ENCODE results near the gene HPSE2.

The HPSE2 gene

DNA sequence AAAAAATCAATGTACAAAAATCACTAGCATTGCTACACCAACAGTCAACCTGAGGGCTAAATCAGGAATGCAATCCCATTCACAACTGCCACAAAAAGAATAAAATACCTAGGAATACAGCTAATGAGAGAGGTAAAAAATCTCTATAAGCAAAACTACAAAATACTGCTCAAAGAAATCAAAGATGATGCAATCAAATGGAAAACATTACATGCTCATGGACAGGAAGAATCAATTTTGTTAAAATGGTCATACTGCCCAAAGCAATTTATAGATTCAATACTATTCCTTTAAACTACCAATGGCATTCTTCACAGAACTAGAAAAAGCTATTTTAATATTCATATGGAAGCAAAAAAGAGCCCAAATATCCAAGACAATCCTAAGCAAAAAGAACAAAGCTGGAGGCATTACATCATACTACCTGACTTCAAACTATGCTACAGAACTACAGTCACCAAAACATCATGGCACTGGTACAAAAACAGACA, 116.3 kb downstream of the HPSE2 start:
- no peak for FAIRE-seq
- DNase-seq (ENCODE audit: insufficient read length, low spot score): no peak
- TF ChIP-seq POLR2A (IDR thresholded peaks at IDR 0.05; ENCODE audit: low read depth, low read length): no peak

DNA sequence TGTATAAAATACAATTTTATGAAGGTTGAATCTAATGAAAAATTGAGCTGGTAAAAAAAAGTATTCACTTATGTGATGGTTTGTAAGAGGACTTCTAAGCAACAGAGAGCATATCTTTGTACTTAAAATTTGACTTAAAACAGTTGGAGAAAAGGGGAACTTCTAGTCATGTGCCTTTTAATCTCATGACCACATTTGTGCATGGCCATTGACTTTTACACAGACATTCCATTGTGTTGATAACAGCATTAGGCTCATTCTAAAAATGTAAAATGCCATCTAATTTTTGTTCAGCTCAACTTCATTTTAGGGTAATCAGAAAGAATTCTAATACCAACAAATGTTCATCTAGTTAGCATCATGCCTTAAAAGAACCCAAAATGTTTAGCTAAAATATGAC, 119.9 kb downstream of the HPSE2 start:
- FAIRE-seq (no peak), DNase-seq (ENCODE audit: insufficient read length, low spot score) (no peak)
- TF ChIP-seq POLR2A (IDR thresholded peaks at IDR 0.05; ENCODE audit: low read depth, low read length): no peak

DNA sequence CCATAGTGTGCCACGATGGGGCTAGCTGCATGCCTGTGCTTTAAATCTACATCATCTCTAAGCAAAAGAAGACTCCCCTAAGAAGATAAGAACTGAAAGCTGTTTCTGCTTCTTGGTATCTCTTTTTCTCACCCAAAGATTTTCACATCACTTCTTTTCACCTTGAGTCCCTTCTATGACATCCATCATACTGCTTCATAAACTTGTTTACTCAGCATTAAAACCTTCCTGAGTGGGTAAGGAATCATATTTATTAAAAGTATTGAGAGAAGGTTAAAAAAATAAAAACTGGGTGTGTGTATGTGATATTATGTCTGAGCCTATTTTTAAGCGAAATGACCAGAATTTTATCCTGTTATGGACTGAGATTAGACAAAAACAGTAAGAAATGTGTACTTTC, 150.3 kb downstream of the HPSE2 start:
- no peak for DNase-seq (ENCODE audit: insufficient read length, low spot score)
- no peak for FAIRE-seq
- TF ChIP-seq POLR2A (IDR thresholded peaks at IDR 0.05; ENCODE audit: low read depth, low read length): no peak

DNA sequence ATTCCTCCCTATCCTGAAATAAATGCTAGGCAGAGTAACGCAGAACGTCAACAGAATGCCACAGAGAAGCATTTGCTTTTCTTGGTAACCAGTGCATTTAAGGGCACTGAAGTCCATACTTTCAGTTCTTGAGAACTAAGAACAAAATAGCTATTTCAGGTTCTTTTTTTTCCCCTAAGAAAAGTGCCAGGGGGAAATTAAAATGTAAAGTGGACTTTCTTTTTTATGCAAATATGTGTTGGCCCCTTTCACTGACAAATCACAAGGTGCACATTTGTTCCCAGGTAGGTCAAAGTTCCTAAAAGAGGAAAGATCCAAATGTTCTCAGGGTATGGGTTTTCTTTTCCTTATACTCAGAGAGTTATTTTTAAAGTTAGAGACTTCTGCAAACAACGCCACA, 151.5 kb downstream of the HPSE2 start:
- FAIRE-seq: no peak
- TF ChIP-seq POLR2A (IDR thresholded peaks at IDR 0.05; ENCODE audit: low read depth, low read length): no peak
- no peak for DNase-seq (ENCODE audit: insufficient read length, low spot score)

DNA sequence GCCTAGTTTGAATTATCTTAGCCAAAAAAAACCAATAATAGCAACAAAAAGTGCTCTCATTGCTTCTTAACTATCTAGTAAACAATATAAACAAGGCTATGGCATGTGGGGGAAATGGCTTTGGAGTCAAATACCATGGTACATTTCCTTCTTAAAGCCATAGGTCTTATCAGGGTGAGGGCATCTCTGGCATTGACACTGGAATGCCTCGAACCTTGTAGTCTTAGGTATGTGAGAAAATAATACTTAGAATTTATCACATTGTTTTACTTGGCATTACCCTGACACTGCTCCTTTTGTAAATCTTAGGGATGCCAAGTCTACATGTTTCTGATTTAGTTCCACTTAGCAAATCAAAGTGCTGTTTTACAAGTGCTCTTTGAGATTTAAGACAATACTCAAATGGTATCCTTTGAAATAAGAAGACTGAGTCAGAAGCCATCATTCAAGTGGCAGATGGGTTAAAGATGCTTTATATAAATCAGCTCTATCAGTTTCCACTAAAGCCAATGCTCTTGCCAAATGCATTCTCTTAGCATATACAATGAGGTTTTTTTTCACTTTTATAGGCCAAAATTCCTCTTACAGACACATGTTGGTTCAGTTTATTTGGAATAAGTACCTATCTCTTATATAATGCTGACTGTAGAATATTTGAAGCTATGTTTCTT, 155.2 kb downstream of the HPSE2 start:
- no peak for TF ChIP-seq POLR2A (IDR thresholded peaks at IDR 0.05; ENCODE audit: low read depth, low read length)
- FAIRE-seq (no peak), DNase-seq (ENCODE audit: insufficient read length, low spot score) (no peak)

DNA sequence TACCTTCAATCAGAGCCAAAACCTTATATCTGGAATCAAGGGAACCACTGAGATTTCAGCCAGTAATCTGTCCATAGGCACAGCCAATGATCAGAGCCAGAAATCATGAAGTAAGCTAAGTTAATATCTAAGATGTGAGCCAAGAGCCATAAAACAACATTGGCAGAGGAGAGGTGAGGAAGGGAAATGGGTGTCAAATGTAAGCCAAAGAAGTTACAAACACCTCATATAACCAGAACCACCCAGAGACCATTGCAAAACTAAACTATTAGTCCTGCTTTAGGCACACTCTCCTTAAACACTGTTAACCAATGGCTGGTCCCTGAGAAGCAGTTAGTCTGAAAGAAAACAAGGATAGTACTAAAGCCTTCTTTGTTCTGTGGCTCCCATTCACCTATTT, 173.1 kb downstream of the HPSE2 start:
- FAIRE-seq (no peak), DNase-seq (ENCODE audit: insufficient read length, low spot score) (no peak)
- no peak for TF ChIP-seq POLR2A (IDR thresholded peaks at IDR 0.05; ENCODE audit: low read depth, low read length)

DNA sequence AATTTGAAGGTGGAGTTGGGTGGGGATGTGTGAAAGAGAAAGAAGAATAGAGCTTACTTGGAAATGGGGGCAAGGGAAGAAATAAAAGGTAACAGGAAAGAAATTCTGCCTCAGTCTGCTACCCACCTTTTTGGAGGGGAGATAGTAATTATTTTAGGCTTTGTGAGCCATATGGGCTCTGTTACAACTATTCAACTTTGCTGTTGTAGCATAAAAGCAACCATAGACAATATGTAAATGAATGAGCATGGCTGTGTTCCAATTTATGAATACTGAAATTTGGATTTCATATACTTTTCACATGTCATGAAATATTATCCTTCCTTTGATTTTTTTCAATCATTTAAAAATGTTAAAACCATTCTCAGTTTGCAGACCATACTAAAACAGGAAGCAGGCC, 176.9 kb downstream of the HPSE2 start:
- no peak for TF ChIP-seq POLR2A (IDR thresholded peaks at IDR 0.05; ENCODE audit: low read depth, low read length)
- DNase-seq (ENCODE audit: insufficient read length, low spot score) (no peak), FAIRE-seq (no peak)

DNA sequence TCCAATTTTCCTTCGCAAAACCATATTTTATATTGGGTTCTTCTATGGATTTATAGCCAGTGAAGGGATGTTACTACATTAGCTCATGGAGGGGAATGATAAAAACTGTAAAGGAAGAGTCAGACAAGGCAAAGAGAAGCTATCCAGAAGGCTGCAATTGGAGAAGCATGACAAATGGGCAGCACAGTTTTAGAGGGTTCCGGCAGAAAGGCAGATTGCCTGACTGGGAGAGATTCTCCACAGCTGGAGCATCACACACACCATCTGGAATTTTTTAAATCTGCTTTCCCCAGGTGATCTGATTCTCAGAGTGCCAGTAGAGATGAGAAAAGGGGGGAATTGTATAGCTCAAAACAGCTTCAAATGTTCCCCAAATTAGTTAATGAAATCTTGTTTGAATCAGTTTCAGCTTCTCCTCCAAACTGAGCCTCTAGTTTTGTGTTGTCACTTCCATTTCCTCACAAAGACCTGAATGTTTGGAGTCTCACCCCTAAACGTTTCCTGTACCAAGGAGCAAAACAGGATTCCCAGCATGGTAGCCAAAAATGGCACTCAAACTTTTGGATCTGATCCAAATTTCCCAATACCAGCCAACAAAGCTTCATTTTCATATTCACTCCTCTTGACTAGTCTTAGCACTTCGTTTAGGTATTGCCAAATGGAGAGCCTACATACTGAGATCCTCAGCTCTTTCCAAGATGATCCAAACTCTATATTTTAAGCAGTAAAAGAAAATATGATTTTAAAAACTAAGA, 177.5 kb downstream of the HPSE2 start:
- DNase-seq (ENCODE audit: insufficient read length, low spot score) (no peak), FAIRE-seq (no peak)
- no peak for TF ChIP-seq POLR2A (IDR thresholded peaks at IDR 0.05; ENCODE audit: low read depth, low read length)

DNA sequence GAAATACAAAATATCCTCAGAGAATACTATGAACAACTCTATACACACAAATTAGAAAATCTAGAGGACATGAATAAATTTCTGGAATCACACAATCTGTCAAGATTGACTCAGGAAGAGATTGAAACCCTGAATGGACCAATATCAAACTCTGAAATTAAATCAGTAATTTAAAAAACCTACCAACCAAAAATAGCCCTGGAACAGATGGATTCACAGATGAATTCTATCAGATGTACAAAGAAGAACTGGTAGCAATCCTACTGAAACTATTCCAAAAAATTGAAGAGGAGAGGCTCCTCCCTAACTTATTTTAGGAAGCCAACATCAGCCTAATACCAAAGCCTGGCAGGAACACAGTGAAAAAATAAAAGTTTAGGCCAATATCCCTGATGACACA, 190.0 kb downstream of the HPSE2 start:
- no peak for TF ChIP-seq POLR2A (IDR thresholded peaks at IDR 0.05; ENCODE audit: low read depth, low read length)
- no peak for FAIRE-seq

DNA sequence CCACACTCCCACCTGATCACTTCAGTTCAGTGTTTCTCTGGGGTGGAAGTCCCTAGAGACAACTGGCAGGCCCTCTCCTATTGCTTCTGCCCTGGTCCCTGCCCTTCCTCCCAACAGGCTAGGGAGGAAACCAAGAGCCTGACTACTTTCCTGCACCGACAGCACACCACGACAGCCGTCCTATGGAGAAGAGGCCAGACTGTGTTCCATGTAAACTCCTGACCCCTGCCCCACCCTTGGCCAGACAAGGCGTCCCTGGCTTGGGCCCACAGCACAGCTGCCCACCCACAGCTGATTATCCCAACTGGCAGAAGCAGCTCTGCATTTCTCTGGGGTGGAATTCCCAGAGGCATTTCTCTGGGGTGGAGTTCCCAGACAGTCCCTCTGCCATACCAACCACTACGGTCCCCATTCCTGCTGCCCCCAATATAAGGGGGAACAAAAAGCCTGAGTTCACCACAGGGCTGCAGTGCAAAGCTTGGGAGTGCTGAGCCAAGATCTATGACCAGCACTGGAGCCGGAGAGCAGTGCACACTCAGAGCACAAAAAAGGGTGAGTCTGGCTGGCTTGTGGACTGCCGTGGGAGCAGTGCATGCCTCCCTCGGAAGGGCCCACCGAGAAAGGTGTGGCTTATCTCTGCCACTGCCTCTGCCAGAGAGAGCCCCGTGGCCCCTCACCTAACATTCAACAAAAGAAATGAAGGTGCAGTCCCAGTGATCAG, 193.4 kb downstream of the HPSE2 start:
- TF ChIP-seq POLR2A (IDR thresholded peaks at IDR 0.05; ENCODE audit: low read depth, low read length): no peak
- DNase-seq (ENCODE audit: insufficient read length, low spot score) (no peak), FAIRE-seq (no peak)

More for the DNA sequence above, 190.0 kb downstream of the HPSE2 start:
- DNase-seq (ENCODE audit: insufficient read length, low spot score): no peak

DNA sequence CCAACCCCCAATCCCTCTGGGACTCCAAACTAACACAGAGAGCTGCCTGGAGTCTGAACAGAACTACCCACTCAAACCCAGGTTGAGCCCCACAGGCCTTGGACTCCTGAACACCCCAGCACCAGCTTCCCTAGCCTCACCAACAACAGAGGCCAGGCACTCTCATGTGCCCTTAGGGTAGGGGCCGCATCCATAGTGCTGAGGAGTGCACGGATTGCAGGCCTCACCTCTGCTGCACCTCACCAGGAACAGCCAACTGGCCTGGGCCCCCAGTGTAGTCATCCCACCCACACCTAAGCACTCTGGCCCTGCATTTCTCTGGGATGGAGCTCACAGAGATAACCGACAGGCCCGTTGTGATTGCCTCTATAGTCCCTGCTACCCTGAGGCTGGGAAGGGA, 194.2 kb downstream of the HPSE2 start:
- no peak for FAIRE-seq
- no peak for TF ChIP-seq POLR2A (IDR thresholded peaks at IDR 0.05; ENCODE audit: low read depth, low read length)
- DNase-seq (ENCODE audit: insufficient read length, low spot score): no peak

DNA sequence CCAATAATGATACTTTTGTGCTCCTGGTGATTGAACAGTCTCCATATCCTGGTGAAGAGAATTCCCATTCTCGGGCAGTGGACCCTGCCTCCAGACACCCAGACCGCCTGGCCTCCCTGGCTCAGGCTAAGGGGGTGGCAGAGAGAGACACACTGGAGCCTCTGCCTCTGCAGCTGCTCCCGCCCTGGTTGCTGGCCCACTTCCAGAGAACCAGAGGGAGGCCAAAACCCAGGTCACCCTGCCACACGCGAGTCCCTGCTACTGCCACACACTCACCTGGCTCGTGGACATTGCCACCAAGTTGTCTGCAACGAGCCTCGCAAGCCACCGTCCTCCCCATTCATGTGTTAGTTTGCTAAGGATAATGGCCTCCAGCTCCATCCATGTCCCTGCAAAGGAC, 221.8 kb downstream of the HPSE2 start:
- FAIRE-seq: no peak
- no peak for DNase-seq (ENCODE audit: insufficient read length, low spot score)
- TF ChIP-seq POLR2A (IDR thresholded peaks at IDR 0.05; ENCODE audit: low read depth, low read length): no peak

DNA sequence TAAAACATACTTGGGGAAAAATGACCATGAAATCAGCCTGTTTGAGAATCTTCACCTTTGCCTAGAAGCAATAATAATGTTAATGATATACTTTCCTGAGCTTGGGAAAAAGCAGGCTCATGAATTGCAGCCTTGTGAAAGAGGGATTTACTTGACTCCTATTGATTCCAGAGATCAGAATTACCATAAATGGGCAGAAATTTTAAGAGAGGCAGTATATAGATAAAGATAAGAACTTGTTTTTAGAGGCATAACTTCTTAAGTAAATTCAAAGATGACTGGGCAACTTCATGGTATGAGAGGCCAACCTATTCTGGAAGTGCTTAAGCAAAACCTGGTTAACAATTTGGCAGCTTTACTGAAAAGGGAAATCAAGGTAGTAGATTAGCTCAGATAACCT, 225.4 kb downstream of the HPSE2 start:
- TF ChIP-seq POLR2A (IDR thresholded peaks at IDR 0.05; ENCODE audit: low read depth, low read length): no peak
- FAIRE-seq (no peak), DNase-seq (ENCODE audit: insufficient read length, low spot score) (no peak)

DNA sequence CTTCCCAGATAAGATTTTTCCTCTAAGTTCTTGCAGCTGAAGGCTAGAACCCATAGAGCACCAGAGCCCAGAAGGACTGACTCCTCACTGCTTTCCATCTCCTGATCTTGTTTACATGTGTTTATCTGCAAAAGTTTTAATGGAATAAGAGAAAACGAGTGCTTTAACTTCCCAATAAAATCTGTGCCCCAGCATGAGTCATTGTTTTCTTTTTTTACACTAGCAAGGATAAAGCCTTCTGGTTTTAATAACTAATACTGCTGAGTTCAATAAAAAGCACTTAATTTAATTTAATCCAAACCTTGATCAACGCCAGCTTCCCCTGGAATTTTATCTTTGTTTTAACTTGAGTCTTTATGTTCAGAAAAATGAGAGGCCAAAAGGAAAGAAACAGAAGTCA, 227.6 kb downstream of the HPSE2 start:
- FAIRE-seq (no peak), DNase-seq (ENCODE audit: insufficient read length, low spot score) (no peak)
- no peak for TF ChIP-seq POLR2A (IDR thresholded peaks at IDR 0.05; ENCODE audit: low read depth, low read length)

All from H54 (cell line).